GM19035 (cell line): ENCODE measurements around the gene ZNF90.
"Not testable (repeated sequence)": the region's sequence is repeated elsewhere in the genome, so short reads cannot be mapped to it uniquely, and the experiment has no call there.

Experiments
- ATAC-seq: cut with Tn5 transposase; IDR thresholded peaks from one replicate; pipeline ENCODE4 v1.9.1; 2021; ENCODE audit not compliant: unreplicated experiment

ZNF90 gene

DNA sequence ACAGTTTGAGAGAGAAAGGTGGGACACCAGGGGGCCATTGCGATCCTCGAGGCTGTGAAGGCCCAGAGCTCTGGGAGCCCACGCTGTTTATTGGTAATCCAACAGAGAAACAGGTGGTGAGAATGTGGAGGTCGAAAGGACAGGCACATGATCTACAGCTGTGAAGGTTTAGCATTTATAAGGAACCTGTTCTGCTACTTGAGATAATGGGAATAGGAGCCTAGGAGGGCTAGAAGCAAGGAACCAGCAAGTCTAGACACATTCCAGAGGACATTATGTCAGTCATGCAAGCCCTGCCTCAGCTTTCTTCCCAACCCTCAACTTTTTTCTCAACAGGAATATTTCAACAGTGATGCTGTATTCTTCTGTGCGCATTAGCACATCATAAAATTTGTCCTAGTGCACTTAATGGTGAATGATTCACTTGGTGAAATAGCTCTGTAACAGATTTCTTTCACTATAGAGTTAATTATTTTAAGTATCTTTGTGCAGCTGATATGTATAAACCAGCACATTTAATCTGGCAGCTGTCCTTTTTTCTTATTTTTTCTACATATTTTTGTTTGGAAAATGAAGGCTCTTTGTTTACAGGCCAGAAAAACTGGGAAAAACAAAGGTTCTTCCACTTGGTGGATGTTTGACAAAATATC is 25.4 kb downstream of the ZNF90 start:
- no peak for ATAC-seq

DNA sequence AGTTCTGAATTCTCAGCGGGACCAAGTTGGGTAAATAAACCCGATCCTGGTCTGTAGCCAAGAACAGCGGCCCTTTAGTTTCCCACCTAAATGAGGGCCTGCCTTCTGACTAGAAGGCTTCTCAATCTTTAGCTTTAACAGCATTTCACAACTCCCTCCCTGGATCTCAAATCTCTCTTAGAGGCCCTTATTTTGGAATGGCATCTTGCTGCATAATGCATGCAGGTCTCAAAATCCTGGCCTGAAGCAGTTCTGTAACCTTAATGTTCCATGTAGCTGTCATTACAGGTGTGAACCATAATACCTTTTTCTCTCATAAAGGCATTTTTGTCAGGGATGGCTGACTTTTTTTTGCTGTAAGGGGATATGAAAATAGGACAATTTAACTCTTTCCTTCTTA is 29.5 kb downstream of the ZNF90 start:
- no peak for ATAC-seq

DNA sequence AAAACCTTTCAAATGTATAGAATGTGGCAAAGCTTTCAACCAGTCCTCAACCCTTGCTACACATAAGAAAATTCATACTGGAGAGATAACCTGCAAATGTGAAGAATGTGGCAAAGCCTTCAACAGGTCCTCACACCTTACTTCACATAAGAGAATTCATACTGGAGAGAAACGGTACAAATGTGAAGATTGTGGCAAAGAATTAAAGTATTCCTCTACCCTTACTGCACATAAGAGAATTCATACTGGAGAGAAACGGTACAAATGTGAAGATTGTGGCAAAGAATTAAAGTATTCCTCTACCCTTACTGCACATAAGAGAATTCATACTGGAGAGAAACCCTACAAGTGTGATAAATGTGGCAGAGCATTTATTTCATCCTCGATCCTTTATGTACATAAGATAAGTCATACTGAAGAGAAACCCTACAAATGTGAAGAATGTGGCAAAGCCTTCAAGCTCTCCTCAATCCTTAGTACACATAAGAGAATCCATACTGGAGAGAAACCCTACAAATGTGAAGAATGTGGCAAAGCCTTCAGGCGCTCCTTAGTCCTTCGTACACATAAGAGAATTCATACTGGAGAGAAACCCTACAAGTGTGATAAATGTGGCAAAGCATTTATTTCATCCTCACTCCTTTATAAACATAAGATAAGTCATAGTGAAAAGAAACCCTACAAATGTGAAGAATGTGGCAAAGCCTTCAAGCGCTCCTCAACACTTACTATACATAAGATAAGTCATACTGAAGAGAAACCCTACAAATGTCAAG is 40.5 kb downstream of the ZNF90 start:
- ATAC-seq = not testable (repeated sequence)

DNA sequence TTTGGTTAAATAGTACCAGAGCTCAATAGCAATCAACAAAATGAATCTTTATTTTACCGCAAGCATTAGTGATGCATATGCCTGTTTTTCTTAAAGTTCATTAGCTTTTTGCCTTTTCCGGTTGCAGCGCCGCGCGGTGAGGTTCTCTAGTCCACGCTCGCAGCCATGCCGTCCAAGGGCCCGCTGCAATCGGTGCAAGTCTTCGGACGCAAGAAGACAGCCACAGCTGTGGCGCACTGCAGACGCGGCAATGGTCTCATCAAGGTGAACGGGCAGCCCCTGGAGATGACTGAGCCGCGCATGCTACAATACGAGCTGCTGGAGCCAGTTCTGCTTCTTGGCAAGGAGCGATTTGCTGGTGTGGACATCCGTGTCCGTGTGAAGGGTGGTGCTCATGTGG is 47.1 kb downstream of the ZNF90 start:
- ATAC-seq = no peak

DNA sequence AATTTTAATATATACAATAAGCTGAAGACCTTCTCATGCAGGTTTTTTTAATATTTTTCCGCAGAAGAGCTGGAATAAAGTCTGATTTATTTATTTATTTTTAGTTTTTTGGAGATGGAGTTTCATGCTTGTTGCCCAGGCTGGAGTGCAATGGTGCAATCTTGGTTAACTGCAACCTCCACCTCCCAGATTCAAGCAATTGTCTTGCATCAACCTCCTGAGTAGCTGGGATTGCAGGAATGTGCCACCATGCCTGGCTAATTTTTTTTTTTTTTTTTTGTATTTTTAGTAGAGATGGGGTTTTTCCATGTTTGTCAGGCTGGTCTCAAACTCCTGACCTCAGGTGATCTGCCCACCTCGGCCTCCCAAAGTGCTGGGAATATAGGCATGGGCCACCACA is 55.1 kb downstream of the ZNF90 start:
- ATAC-seq = not testable (repeated sequence)

DNA sequence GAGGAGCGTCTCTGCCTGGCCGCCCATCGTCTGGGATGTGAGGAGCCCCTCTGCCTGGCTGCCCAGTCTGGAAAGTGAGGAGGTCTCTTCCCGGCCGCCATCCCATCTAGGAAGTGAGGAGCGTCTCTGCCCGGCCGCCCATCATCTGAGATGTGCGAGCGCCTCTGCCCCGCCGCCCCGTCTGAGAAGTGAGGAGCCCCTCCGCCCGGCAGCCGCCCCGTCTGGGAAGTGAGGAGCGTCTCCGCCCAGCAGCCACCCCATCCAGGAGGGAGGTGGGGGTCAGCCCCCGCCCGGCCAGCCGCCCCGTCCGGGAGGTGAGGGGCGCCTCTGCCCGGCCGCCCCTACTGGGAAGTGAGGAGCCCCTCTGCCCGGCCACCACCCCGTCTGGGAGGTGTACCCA is 59.9 kb downstream of the ZNF90 start:
- ATAC-seq = not testable (repeated sequence)

DNA sequence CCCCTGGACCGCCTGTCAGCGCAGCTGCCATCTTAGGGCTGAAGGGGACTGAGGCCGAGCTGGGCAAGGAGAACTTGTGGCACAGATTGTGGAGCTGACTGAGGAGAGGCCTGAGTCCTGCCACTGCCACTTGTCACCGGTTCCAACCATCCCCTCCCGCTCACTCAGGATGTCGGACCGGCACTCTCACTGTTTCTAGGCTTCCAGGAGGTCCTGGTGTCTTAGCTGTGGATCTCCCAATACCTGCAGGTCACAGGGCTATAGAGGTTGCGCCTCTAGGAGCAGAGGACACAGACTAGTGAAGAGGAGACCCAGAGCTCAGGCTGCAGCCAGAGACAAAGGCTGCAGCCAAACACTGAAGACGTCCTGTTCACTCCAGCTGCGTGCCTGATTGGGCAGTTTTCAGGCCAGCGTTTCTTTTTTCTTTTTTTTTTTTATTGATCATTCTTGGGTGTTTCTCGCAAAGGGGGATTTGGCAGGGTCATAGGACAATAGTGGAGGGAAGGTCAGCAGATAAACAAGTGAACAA is 73.9 kb downstream of the ZNF90 start:
- ATAC-seq = no peak

DNA sequence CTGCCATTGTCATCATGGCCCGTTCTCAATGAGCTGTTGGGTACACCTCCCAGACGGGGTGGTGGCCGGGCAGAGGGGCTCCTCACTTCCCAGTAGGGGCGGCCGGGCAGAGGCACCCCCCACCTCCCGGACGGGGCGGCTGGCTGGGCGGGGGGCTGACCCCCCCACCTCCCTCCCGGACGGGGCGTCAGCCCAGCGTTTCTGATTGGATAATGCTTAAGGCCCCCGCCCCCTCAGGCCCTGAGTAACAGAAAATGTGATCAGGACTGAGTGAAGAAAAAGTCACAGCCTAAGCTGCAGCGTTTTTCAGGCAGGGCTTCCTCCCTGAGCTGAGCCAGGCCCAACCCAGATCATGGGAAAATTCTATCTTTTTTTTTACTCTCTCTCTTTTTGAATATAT is 74.7 kb downstream of the ZNF90 start:
- ATAC-seq = not testable (repeated sequence)

DNA sequence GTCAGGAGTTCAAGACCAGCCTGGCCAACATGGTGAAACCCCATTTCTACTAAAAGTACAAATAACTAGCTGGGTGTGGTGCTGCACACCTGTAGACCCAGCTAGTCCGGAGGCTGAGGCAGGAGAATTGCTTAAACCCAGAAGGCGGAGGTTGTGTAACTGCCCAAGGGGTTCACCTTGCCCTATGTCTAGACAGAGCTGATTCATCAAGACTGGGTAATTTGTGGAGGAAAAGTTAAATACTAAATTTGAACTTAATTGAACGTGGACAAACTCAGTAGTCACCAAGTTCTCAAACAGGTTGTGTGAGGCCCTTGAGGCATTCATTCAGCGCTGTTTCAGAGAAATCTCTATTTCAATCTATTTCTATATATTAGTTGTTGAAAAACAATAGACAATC is 75.5 kb downstream of the ZNF90 start:
- ATAC-seq = no peak

DNA sequence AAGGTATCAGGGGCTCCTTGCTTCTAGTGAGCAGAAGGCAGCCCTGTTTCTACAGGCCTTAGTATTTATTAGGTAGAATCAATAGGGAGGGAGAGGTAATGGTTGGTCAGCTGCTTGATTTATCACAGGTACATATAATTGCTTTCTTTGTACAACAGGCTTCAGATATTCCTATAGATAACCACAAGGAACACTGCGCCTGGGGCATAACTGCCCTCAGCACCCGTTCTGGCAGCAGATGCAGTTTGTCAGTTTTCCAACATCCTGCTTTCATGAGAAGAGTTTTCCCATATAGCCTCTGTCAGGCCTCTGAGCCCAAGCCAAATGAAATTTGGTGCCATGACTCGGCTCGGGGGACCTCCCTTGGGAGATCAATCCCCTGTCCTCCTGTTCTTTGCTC is 76.8 kb downstream of the ZNF90 start:
- ATAC-seq = no peak

DNA sequence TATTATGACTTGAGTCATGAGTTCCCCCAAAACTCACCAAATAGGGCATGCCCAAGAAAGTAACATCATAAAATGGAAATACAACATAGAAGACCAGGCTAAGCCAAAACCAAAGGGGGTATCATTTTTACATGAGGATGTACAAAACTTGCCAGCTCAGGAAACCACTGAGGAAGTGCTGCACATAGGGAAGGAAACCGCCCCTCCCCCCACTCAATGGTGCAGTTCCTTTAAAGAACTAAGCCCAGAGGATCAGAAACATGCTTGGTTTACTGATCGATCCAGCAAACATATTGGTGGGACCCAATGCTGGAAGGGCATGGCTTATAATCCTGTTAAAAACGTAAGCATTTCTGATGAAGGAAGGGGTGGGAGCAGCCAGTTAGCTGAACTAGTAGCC is 85.0 kb downstream of the ZNF90 start:
- no peak for ATAC-seq

DNA sequence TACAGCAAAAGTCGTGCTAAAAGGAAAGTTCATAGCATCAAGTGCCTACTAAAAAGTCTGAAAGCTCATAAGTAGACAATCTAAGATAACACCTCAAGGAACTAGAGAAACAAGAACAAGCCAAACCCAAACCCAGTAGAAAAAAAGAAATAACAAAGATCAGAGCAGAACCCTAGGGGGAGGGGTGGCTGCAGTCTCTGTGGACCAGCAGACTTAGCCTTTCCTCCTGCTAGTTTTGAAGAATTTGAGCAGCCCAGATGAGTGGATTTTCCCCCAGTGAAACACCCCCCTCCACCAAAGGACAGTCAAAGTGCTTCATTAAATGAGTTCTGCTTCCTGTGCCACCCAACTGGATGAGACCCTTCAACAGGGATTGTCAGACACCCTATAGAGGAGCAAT is 86.7 kb downstream of the ZNF90 start:
- no peak for ATAC-seq

DNA sequence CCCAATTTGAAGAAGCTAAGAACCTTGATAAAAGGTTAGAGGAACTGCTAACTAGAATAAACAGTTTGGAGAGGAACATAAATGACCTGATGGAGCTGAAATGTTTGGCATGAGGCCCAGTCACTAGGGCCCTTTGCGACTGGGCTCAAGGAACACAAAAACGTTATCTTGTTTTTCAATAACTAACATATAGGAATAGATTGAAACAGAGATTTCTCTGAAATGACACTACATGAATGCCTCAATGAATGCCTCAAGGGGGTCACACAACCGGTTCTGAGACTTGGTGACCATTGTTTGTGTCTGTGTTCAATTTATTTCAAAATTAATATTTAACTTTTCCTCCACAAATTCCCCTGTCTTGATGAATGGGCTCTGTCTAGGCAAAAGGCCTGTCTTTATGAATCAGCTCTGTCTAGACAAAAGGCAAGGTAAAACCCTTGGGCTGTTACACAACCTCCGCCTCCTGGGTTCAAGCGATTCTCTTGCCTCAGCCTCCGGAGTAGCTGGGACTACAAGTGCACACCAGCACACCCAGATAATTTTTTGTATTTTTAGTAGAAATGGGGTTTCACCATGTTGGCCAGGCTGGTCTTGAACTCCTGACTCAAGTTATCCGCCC is 88.3 kb downstream of the ZNF90 start:
- no peak for ATAC-seq

DNA sequence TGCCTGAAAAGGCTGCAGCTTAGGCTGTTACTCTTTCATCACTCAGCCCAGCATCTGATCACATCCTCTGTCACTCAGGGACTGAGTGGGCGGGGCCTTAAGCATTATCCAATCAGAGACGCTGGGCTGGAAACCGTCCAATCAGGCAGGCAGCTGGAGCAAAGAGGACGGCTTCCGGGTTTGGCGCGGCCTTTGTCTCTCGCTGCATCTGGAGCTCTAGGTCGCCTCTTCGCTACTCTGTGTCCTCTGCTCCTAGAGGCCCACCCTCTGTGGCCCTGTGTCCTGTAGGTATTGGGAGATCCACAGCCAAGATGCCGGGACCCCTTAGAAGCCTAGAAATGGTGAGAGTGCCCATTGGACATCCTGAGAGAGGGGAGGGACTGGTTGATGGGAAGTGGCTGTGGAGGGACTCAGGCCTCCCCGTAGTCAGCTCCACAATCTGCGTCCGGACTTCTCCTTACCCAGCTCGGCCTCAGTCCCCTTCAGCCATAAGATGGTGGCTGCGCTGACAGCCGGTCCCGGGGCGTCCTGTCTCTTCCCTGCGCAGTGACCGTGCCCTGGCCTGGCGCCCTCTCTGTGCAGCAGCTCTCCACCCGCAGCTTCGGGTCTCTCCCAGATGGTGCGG is 89.3 kb downstream of the ZNF90 start, which contains the start of gene ZNF486:
TSS of gene ZNF486 (plus strand) at position 195 of the 625 bp plus-strand sequence. CDS start at position 312, 117 bp downstream.
- no peak for ATAC-seq

DNA sequence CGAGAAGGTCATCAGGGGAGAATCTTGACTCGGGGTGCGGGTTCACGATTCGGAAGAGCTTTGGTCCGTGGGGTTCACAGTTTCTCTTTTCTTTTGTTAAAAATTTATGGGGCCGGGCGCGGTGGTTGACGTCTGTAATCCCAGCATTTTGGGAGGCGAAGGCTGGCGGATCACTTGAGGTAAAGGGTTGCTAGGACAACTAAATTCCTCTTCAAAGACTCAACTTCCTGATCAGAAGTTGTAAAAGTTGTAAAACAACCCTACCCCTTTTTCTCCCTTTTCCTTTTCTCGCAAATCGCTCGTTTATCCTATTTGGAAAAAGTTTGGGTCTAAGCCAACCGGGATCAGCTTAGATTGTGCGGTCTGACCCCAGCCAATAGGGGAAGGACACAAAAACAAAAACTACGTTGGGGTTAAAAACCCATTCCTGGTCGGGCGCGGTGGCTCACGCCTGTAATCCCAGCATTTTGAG is 89.9 kb downstream of the ZNF90 start:
- no peak for ATAC-seq
